MM.1S (cell line): ENCODE measurements around the gene MTA3.
A peak's percentile ranks its signal among the peaks of the same experiment; 100 is the strongest.

Source experiments
- DNase-seq: peaks from one replicate; pipeline ENCODE4 v3.0.0-alpha.2; 2015
- H2AFZ ChIP-seq: fragments of 300-600 bp; sonication (generic); 2 replicates; pipeline ENCODE4 v1.6.0; 2016; ENCODE audit warnings: antibody characterized with exemption, low read length
- H3F3A ChIP-seq: fragments of 300-600 bp; sonication (generic); 2 replicates; pipeline ENCODE4 v1.6.1; 2016; ENCODE audit warnings: mild to moderate bottlenecking, antibody characterized with exemption, low read length, moderate library complexity, mixed read lengths; ENCODE audit not compliant: insufficient read depth
- H3K27ac ChIP-seq: fragments of 300-600 bp; sonication (generic); 2 replicates; pipeline ENCODE4 v1.5.1; 2016; ENCODE audit warnings: mild to moderate bottlenecking, low read length
- H3K27me3 ChIP-seq: fragments of 300-600 bp; sonication (generic); replicated peaks from 2 replicates; pipeline ENCODE4 v1.6.0; 2016; ENCODE audit warnings: low read length; ENCODE audit not compliant: insufficient read depth
- H3K36me3 ChIP-seq: fragments of 300-600 bp; sonication (generic); replicated peaks from 2 replicates; pipeline ENCODE4 v1.6.1; 2016; ENCODE audit warnings: mild to moderate bottlenecking, low read length, mixed read lengths; ENCODE audit not compliant: insufficient read depth
- H3K4me1 ChIP-seq: fragments of 300-600 bp; sonication (generic); 2 replicates; pipeline ENCODE4 v1.6.1; 2016; ENCODE audit warnings: low read length, mixed read lengths
- H3K4me2 ChIP-seq: fragments of 300-600 bp; sonication (generic); 2 replicates; pipeline ENCODE4 v1.6.0; 2016; ENCODE audit warnings: low read depth, low read length
- H3K4me3 ChIP-seq: fragments of 300-600 bp; sonication (generic); 2 replicates; pipeline ENCODE4 v1.5.1; 2016; ENCODE audit warnings: low read length, mixed read lengths
- H3K79me2 ChIP-seq: fragments of 300-600 bp; sonication (generic); 2 replicates; pipeline ENCODE4 v1.6.1; 2016; ENCODE audit warnings: mixed run types, low read length, mixed read lengths
- H3K9ac ChIP-seq: fragments of 300-600 bp; sonication (generic); 2 replicates; pipeline ENCODE4 v1.6.1; 2016; ENCODE audit warnings: low read length, mixed read lengths
- H3K9me2 ChIP-seq: fragments of 300-600 bp; sonication (generic); replicated peaks from 2 replicates; pipeline ENCODE4 v1.6.1; 2016; ENCODE audit warnings: mild to moderate bottlenecking, low read length, mixed read lengths; ENCODE audit not compliant: insufficient read depth
- H3K9me3 ChIP-seq: fragments of 300-600 bp; sonication (generic); replicated peaks from 2 replicates; pipeline ENCODE4 v1.6.1; 2016; ENCODE audit warnings: mild to moderate bottlenecking, low read length, mixed read lengths; ENCODE audit not compliant: insufficient read depth
- H4K20me1 ChIP-seq: fragments of 300-600 bp; sonication (generic); 2 replicates; pipeline ENCODE4 v1.6.1; 2016; ENCODE audit warnings: mild to moderate bottlenecking, low read length, moderate library complexity, mixed read lengths; ENCODE audit not compliant: insufficient read depth
- CTCF ChIP-seq: fragments of 300-600 bp; sonication (generic); IDR thresholded peaks from 2 replicates; pipeline ENCODE4 v1.5.1; 2016; ENCODE audit warnings: antibody characterized with exemption, low read length, mixed read lengths
- EZH2 ChIP-seq: fragments of 300-600 bp; sonication (generic); optimal IDR thresholded peaks from 2 replicates; pipeline ENCODE3; 2017; ENCODE audit warnings: low read depth, mild to moderate bottlenecking, antibody characterized with exemption, low read length, mixed read lengths
- EZH2phosphoT487 ChIP-seq: fragments of 300-600 bp; sonication (generic); IDR thresholded peaks from 2 replicates; pipeline ENCODE4 v1.6.1; 2018; ENCODE audit warnings: antibody characterized with exemption, low read length

MTA3 gene

GRCh38 chr2:42636934-42637333, 68.5 kb downstream of the MTA3 start:
- DNase-seq, result no peak
- no peaks in the 10 kb centered on the region for H3K9me2 ChIP-seq
- TF ChIP-seq CTCF (no peak), EZH2phosphoT487 (no peak), EZH2 (no peak)
- no peaks in the 10 kb centered on the region for H3F3A ChIP-seq
- H3K36me3 ChIP-seq, result no peaks in the 10 kb centered on the region
- no peaks in the 10 kb centered on the region for H4K20me1 ChIP-seq
- H3K9ac ChIP-seq, result no peak overlapping the region
- H3K9me3 ChIP-seq, result no peaks in the 10 kb centered on the region
- H3K79me2 ChIP-seq, result no peaks in the 10 kb centered on the region
- H2AFZ ChIP-seq, result no peak overlapping the region
- H3K4me3 ChIP-seq, result no peak overlapping the region
- H3K4me1 ChIP-seq, result no peaks in the 10 kb centered on the region
- H3K27ac ChIP-seq, result no peak overlapping the region
- H3K27me3 ChIP-seq, result no peaks in the 10 kb centered on the region
- no peak overlapping the region for H3K4me2 ChIP-seq

DNA sequence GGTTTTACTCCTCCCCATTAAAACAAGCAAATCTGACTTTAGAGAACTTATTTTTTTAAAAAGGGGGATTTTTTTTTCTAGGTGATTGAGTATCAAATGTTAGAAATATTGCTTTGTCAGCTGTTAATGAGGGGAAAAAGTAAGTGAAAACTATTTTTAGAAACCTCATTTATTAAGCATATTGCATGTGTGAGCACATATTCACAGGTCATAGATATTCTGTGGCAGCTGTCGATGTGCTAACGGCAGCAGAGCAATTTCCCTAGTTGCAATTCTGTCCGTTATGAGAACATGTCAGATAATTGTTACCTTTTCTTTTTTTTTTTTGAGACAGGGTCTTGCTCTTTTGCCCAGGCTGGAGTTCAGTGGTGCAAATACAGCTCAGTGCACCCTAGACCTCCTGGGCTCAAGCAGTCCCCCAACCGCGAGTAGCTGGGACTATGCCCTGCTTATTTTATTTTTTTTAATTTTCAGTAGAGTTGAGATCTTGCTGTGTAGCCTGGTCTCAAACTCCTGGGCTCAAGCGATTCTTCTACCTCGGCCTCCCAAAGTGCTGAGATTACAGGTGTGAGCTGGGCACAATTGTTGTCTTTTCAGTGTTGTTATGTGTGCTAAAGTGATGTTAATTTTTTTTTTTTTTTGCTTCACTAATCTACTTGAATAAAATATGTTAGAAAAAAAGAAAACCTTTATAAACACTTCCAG, 69.8 kb downstream of the MTA3 start:
- DNase-seq, result no peak
- H3K9ac ChIP-seq, result no peak overlapping the region
- H3K4me1 ChIP-seq, result no peaks in the 10 kb centered on the region
- H3K4me3 ChIP-seq, result no peak overlapping the region
- no peaks in the 10 kb centered on the region for H3K36me3 ChIP-seq
- no peaks in the 10 kb centered on the region for H3K79me2 ChIP-seq
- H3K27me3 ChIP-seq, result no peaks in the 10 kb centered on the region
- no peaks in the 10 kb centered on the region for H3F3A ChIP-seq
- H4K20me1 ChIP-seq, result no peaks in the 10 kb centered on the region
- no peaks in the 10 kb centered on the region for H3K9me3 ChIP-seq
- H3K9me2 ChIP-seq, result no peaks in the 10 kb centered on the region
- no peak overlapping the region for H3K4me2 ChIP-seq
- TF ChIP-seq EZH2 (no peak), CTCF (no peak), EZH2phosphoT487 (no peak)
- no peak overlapping the region for H2AFZ ChIP-seq
- no peak overlapping the region for H3K27ac ChIP-seq

- Histone ChIP-seq H3K27ac (no peak overlapping the region), H3K27me3 (no peaks in the 10 kb centered on the region), H3K9me3 (no peaks in the 10 kb centered on the region), H4K20me1 (no peaks in the 10 kb centered on the region), H3K4me1 (no peaks in the 10 kb centered on the region), H3K36me3 (no peaks in the 10 kb centered on the region), H2AFZ (no peak overlapping the region), H3K9ac (no peak overlapping the region), H3K9me2 (no peaks in the 10 kb centered on the region), H3K4me3 (no peak overlapping the region), H3K79me2 (no peaks in the 10 kb centered on the region), H3K4me2 (no peak overlapping the region), H3F3A (no peaks in the 10 kb centered on the region)
- peak; percentile 11 for DNase-seq
- no peak for TF ChIP-seq EZH2phosphoT487
- no peak for TF ChIP-seq CTCF
- no peak for TF ChIP-seq EZH2
Observed at GRCh38 chr2:42639340-42640077, 71.1 kb downstream of the MTA3 start.
